Measurements from ENCODE around the gene RFFL.
"Not testable (repeated sequence)": the region's sequence is repeated elsewhere in the genome, so short reads cannot be mapped to it uniquely, and the experiment has no call there.

RFFL gene

DNA sequence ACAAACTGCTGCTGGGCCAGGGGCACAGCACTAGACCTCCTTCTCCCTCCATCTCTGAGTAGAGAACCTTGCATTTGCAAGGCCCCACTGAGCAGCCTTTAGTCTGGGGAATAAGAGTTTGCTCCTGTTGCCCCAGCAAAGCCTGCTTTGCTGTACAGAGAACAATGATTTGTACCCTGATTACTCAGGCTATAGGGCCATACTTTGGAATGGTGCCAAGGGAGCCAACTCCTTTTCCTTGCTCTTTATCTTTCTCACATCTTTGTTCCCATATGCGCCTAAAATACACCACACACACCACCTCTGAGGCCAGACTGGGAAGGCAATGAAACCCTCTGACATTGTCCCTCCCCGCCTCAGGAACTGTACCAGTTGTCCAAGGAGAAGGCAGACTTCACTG is 62.0 kb downstream of the RFFL start:
- no peak for DNase-seq

DNA sequence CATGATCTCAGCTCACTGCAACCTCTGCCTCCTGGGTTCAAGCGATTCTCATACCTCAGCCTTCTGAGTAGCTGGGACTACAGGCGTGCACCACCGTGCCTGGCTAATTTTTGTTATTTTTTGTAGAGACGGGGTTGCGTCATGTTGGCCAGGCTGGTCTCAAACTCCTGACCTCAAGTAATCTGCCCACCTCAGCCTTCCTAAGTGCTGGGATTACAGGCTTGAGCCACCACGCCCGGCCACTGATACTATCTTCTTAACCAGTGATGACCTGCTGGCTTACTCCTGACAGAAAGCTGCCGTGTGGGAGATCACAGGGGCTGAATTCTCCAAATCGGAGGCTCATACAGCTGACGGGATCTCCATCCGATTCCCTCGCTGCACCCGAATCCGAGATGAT is 62.5 kb downstream of the RFFL start:
- DNase-seq: not testable (repeated sequence)

DNA sequence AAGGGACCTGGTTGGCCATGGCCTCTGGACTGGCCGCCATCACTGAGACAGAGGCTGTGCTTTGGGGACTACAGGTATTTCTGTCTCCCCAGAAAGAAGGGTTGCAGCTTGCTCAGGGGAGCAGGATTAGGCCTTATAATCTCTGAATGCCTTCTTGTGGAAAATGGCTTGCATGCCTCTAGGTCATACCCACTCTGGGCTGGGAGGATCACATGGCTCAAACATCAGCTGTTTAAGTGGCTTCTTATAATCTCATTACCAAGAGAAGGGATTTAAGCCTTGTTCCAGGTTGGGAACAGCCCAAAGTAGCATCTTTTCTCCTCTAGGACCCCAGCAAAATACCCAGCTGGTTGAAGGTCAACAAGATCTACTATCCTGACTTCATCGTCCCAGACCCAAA is 64.1 kb downstream of the RFFL start:
- no peak for DNase-seq

DNA sequence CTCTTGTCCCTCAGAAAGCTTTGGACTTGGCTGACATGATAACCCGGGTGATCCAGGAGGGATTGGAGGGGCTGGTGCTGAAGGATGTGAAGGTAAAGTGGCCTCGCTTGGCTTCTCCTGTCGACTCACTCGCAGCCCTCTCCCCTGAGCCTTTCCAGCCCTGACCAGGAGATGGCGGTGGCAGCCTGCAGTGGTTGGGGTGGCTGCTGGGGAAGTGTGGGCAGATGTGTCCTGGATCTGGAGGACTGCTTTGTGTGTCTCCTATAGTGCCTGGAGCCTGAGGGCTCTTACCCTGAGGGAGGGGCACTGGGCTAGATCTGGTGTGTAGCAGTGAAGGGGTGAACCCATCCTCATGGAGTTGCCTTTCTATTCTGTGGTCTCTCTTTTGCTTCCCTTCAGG is 65.3 kb downstream of the RFFL start:
- peak; percentile 75 for DNase-seq

DNA sequence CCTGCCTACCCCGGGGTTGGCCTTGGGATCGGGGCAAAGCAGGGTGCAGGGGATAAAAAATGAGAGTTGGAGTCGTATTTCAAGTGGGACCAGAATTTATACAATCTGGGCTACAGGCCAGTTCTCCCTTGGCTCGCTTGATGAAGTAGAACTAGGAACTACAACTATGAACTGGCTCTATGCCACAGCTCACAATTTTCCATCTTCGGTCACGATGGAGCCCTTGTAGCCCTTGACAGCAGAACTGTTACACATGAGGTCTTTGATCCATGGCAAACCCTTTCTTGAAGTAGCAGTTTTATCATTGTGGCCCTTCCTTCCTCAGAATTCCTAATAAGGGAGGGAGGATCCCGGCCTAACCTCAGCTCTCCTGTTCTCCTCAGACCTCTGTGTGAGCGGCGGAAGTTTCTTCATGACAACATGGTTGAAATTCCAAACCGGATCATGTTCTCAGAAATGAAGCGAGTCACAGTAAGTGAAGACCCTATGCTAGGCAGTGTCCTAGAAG is 66.1 kb downstream of the RFFL start:
- DNase-seq: no peak

DNA sequence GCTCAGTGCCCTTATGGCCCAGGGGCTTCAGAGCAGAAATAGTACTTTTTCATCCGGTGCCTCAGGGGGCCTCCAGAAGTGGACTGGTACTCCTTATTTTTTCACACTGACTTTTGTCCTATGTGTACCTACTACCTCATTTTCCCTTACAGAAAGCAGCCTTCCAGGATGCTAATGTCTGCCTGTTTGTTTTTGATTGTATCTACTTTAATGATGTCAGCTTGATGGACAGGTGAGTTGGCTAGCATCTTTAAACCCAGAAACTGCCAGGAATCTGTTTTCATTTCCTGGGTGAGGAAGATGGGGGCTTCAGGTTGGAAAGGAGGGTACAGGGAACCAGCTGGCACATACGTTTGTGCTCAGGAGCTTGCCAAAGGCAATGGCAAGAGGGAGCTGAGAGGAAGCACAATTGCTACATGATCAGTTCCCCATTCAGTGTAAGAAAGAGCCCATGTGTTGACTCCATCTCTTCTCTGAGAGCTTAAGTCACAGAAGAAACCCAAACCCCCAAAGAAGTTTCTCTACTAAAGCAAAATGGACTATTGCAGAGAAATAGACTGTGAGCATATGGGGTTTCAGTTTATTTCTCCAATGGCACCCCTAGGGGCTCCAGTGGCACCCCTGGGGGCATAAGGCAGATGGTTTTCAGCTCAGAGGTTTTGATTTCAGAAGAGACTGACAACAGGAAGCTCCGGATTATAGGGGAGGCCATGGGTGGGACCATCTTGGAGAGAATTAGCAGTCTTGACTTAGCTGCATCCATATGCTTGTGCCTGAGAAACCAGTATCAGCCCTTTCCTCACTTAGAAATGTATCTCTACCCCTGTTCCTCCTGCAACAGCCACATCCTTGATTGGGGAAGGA is 66.9 kb downstream of the RFFL start:
- no peak for DNase-seq

DNA sequence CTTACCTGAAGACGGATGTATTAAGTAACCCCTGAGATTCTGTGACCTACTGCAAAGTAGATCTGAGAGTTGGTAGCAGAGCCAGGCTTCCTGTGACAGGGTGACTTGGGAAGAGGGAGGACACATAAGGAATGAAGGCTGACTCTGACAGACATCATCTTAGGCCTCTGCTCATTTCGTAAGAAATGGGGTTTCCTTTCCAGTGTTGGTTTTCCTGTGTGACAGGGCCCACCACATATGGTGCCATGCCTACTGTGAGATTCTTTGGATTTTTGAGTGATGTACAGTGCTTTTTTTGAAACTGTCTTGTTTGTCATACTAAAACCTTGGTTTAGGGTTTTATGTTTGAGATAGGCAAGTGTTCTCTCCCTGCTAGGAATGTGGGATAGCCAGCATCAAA is 70.5 kb downstream of the RFFL start:
- DNase-seq: no peak

DNA sequence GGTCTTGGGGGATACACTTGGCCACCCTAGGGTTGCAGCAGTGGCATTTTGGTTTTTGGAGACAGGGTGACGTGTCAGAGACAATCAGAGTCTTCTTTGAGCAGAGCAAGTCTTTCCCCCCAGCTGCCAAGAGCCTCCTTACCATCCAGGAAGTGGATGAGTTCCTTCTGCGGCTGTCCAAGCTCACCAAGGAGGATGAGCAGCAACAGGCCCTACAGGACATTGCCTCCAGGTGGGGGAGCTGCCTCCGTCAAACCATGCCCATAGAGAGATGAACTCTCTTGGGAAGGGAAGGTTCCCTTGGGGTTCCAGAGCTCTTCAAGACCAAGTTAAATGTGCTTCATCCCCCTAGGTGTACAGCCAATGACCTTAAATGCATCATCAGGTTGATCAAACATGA is 71.9 kb downstream of the RFFL start:
- no peak for DNase-seq

DNA sequence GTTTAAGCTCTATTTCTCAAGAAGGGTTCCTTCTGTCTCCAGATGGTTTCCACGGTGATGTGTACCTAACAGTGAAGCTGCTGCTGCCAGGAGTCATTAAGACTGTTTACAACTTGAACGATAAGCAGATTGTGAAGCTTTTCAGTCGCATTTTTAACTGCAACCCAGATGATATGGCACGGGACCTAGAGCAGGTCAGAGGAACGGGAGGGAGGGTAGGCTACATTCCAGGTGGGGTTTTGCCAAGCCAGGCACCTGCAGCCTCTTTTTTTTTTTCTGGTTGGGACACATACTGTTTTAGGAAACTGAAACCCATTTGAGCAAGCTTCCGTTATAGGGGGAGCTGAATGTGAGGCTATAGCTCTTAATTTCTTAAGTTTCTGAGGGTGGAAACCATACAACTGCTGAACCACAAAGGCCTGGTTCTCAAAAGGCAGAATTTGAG is 72.6 kb downstream of the RFFL start:
- no peak for DNase-seq

DNA sequence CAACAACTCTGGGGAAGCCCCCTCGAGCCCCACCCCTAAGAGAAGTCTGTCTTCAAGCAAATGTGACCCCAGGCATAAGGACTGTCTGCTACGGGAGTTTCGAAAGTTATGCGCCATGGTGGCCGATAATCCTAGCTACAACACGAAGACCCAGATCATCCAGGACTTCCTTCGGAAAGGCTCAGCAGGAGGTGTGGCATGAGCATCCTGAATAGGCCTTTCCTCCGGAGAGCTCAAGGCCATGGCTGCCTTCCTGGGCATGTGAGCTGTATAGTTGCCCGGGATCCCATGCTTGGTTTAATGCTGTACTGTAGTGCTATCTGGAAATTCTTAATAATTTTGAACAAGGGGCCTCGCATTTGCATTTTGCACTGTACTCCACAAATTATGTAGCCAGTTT is 74.0 kb downstream of the RFFL start:
- DNase-seq: no peak

DNA sequence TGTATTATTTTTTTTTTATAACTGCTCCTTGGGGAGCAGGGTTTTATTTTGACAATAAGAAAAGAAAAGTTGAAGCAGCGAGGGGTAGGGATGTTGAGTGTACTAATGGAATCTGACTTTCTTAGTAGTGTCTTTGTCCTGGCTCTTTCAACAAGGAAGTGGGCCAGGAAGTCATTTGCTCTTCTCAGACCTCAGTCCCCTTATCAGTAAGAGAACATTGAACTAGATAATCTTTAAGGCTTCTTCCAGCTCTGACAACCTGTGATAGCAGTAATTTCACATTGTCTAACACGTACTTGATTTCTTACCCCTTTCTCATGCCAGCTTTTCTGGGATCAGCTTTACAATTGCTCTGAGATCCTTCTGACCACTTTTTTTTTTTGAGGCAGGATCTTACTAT is 74.9 kb downstream of the RFFL start:
- no peak for DNase-seq

DNA sequence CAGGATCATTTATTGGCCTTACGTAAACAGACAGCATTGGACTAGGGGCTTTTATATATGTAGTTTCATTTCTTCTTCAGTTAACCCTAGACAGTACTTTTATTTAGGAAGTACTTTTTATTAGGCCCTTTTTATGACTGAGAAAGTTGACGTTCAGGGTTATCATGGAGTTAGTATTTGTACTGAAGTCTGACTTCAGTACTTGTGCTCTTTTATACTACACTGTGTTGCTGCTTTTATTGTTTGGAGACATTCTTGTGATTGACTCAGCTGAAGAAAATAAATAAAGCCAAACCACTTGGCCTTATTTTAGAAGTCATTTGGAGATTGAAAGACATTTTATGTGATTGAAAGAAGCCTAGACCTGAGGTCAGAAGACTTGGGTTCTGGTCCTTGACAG is 76.3 kb downstream of the RFFL start:
- DNase-seq: no peak

DNA sequence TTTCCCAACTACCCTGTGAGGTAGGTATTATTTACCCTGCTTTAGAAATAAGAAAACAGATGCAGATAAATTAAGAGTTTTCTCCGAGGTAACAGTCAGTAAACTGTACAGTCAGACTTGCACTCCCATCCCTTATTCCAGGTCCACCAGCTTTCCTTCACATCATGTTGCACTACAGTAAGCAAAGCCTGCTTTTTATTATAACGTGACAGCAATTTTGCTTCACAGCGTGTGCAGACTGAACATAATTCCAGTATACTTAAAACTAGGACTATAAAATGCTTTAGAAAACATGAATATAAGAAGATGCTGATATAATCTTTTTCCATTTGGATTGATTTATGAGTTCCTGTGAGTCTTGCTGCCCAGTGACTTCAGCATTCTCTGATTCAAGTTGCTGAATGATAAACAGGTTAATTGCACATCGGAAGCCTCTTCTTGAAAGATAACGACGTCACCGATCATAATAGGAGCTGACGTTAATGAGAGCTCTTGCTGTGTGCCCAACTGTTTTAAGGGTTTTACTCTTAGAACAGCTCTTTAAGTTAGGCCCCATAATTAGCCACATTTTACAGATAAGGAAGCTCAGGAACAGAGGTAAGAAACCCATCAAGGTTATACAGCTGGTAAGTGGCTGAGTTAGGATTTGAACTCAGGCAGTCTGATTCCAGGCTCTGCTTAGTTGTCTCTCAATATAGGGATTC is 81.8 kb downstream of the RFFL start:
- DNase-seq: no peak

DNA sequence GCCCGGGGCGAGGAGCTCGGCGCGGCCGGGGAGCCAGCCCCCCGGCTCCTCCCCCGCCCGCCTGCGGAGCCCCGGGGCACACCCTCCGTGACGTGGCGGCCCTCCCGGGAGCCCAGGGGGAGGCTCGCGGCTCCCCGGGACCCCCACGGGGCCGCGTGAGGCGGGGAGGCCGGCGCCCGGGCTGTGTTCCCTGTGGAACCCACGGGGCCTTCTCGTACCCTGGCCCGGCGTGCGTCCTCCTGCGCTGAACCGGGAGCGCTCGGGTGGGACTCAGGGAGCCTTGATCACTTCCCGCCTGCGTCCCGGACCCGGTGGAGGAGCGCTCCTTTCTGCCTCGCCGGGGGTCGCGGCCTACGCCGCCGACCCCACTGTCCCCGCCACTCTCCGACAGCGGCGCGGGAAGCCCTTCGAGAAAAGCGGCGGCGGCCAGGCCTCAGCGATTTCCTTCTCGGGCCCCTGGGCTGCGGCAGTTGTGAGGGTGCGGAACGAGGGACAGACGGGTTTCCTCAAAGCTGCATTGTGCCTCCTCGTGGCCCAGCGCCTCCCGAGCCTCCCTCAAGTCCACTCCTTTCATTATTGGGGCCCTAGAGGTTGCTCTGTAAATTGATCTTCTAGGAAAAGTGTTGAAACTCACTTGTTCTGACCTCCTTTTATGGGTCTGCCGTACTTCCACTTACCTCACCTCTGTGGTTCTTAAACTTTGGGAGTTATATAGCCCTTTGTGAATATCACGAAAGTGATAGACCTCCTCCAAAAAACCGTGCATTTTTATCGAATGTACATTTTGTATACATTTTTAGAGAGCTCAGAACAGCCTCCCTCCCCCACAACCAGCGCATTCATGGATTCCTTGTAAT is 82.6 kb downstream of the RFFL start:
- peak; percentile 72 for DNase-seq

DNA sequence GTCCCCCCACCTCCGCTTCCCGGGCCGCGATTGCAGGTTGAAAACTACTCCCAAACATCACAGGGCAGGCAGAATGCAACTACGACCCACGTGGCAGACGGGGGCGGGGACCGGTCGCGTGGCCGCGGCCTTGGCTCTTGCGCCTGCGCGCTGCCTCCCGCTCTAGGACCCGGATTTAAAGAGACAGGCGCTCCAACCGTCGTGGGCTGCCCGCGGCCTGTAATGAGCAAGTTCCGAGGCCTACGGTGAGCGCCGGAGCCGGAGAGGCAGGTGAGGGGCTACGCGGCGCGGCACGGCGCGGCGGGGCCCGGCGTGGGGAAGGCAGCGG is 83.2 kb downstream of the RFFL start, which contains the start of gene LIG3:
Gene LIG3 (plus strand): TSS at position 160 of the 328 bp plus-strand sequence. CDS start 2,494 bp downstream, outside the sequence.
- DNase-seq: peak; percentile 93

DNA sequence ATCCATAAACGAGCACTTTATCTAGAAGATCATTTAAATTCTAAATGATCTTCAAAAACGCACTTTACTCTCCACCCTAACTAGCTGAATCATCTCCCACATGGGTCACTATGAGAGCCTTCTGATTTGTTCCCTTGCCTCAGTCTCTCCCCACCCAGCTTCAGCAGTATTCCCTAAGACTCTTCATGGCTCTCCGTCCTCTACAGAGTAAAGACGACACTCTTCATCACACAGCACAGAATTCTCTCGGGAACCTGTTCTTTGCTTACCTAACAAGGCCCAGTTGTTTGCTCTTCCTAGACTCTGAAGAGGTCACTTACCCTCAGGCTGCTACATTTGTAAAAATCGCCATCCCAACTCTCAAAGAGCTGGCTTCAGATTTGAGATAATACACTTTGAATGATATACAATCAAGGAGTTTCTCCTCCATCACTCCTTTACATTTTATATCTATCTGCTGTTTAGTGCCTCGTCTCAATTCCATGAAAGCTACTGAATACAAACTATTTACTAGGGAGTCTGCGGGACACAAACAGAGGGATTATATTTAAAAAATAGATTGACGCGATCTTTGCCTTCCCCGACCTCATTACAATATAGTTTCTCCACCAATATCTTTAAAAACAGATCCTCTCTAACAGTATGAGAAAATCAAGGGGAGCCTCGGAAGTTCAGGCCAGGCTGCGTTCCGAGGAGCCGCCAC is 83.7 kb downstream of the RFFL start:
- no peak for DNase-seq

DNA sequence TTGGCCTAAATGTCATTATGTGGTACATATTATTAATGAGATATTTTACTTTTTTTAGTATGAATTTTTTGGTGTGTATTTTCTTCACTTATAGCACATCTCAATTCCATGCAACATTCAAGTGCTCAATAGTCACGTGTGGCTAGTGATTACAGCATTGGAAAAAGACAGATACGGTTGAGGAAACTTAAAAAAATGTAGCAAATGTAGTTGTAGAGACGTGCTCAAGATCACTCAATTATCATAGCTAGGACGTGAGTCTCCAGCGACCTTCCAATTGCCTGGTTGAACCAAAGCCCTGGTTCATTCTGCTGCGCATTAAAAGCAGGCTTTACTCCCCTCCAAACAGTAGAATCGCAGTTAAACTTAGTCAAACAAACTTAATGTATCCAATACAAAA is 84.4 kb downstream of the RFFL start:
- DNase-seq: no peak

DNA sequence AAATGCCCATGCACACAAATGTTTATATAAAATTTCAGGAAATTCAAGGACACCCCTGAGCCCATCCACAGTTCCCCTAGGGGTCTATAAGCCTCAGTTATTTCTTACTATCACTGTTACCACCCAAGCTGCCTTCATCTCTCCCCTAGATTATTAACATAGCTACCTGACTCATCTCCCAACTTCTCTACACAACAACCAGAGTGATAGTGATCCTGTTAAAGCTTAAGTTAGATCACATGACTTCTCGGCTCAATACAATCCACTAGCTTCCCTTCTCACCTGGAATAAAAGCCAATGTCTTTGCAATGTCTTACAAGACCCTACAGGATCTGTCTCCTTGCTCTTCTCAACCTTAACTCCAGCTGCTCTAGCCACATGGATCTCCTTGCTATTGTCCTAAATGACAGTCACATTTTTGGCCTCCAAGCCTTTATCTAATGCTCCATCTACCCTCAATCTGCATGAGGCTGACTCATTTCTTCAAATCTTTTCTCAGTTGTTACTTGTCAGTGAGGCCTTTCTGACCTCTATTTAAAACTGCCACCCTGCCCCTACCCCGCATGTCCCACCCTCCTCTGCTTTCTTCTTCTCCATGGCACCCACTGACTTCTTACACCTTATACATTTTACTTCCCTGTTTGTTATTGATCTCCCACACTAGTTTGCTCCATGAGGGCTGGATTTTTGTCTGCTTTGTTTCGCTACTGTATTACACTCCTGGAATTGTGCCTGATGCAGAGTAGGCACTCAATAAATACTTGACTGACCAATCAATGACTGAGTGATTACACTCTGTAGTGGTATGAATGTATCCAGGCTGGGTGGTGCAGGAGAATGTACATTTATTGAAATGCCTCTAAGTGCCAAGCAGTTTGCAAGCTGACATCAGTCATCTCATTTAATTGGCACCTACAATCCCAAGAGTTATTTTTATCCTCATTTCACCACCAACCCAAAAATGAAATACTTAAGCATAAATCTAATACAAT is 88.4 kb downstream of the RFFL start:
- no peak for DNase-seq

DNA sequence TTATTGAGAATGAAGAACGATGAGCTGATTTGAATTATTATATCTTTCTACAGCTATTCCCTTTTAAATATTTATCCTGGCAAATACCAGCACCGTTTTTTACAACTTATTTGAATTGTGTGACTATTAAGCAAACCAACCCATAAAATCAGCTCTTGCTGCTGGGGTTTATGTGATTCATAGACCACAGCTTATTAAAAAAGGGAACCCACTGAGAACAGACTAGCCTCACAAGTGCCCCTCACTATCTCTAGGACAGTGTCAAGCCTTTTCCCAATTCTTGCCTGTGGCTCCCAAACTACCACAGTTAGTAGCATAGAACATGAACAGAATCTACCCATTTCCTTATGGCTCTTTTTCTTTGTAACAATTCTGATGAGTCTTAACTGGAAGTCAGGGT is 89.3 kb downstream of the RFFL start:
- DNase-seq: no peak

DNA sequence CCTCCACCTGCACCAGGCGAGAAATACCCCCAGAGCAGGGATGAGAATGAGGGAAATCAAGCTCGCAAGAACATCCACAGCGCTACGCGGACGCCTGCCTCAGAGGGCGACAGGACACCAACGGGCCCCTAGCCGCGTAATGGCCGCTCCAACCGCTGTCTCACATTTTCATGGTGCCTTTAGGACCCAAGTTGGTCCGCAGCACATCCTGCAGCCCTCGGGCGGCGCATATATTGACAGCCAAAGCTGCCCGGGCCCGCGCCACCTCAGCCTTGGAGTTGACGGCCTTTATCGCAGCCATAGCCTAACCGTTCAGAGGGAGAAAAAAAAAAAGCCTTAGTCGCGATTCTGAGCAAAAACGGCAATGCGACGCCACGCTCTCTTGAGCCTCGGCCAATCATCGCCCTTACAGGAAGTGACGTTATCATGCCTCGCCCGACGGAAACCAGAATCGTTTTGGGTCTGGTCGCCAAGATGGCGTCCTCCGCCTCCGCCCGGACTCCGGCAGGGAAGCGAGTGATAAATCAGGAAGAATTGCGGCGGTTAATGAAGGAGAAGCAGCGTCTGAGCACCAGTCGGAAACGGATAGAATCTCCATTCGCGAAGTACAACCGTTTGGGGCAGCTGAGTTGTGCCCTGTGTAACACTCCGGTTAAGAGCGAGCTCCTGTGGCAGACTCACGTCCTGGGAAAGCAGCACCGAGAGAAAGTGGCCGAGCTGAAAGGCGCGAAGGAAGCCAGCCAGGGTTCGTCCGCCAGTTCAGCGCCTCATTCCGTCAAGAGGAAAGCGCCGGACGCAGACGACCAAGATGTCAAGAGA is 102.2 kb downstream of the RFFL start, which contains the start of the genes CCT6B and ZNF830:
Gene CCT6B (minus strand): TSS at position 368 of the 819 bp plus-strand sequence. CDS start 67 bp downstream, at position 301.
Gene ZNF830 (plus strand): TSS at position 448 of the 819 bp plus-strand sequence. CDS start 27 bp downstream, at position 475.
- peak; percentile 81 for DNase-seq

Data from stimulated activated CD4-positive, alpha-beta T cell treated with anti-CD3 and anti-CD28 coated beads, Interleukin-12 subunit alpha, Interleukin-12 subunit beta, amount 100 ng/mL, for 4 hours (primary cell).